Measurements from ENCODE around the gene UROD. TPM values are rescaled to one million over a fixed set of nuclear protein-coding genes. Genes with fewer than 3 reads are reported as not detected.

Gene UROD
- total RNA-seq, 1 experiment from 2014 or later: 92.2 TPM

GRCh38 chr1:44964396-44964795 lies 47.7 kb upstream of the UROD start:
- Histone ChIP-seq H2AFZ (ENCODE audit: low read length) (no peak overlapping the region), H3K27ac (ENCODE audit: insufficient read length, low read depth, low read length) (no peak overlapping the region), H4K91ac (ENCODE audit: insufficient read length, low read depth, low read length) (no peak overlapping the region), H2AK5ac (ENCODE audit: insufficient read length, low read length) (no peak overlapping the region), H4K5ac (ENCODE audit: insufficient read length, low read depth, low read length) (no peak overlapping the region), H2BK12ac (ENCODE audit: insufficient read length, low read depth, low read length) (no peak overlapping the region), H3K23me2 (ENCODE audit: insufficient read length, low read depth, low read length, poor library complexity, severe bottlenecking) (no peaks in the 10 kb centered on the region), H3K27me3 (ENCODE audit: insufficient read depth, low read length) (no peaks in the 10 kb centered on the region), H2BK120ac (ENCODE audit: low read depth, low read length, poor library complexity, severe bottlenecking) (no peak overlapping the region), H3K23ac (ENCODE audit: insufficient read length, low read depth, low read length) (no peak overlapping the region), H3K14ac (ENCODE audit: insufficient read depth, low read length) (no peak overlapping the region), H3K79me1 (ENCODE audit: insufficient read depth, low read depth, low read length, poor library complexity, severe bottlenecking) (no peaks in the 10 kb centered on the region), H2BK5ac (ENCODE audit: insufficient read length, low read length) (no peak overlapping the region), H3K4me1 (ENCODE audit: insufficient read depth, low read length) (no peaks in the 10 kb centered on the region), H3K4me2 (ENCODE audit: insufficient read depth, insufficient read length, low read length) (no peak overlapping the region), H2BK15ac (ENCODE audit: low read depth, low read length) (no peak overlapping the region), H3K9ac (ENCODE audit: extremely low read depth, insufficient read length, low read length) (no peak overlapping the region), H4K20me1 (ENCODE audit: control insufficient read depth, insufficient read depth, insufficient read length) (no peaks in the 10 kb centered on the region), H3K18ac (ENCODE audit: insufficient read length, low read depth, low read length) (no peak overlapping the region), H3T11ph (ENCODE audit: low read length) (no peak overlapping the region), H2BK20ac (ENCODE audit: low read depth, low read length, poor library complexity, severe bottlenecking) (no peak overlapping the region), H3K79me2 (ENCODE audit: insufficient read depth, low read length) (no peaks in the 10 kb centered on the region), H3K4ac (ENCODE audit: low read depth, low read length) (no peak overlapping the region), H3K9me3 (ENCODE audit: control insufficient read depth, low read depth, low read length) (no peaks in the 10 kb centered on the region), H4K8ac (replicated peaks; ENCODE audit: insufficient read length, low read depth, low read length) (no peak overlapping the region), H3K56ac (ENCODE audit: insufficient read length, low read depth, low read length) (no peak overlapping the region)
- Mint-ChIP-seq H3K9me3 (no peaks in the 10 kb centered on the region), H3K27ac (no peak overlapping the region), H3K4me3 (no peak overlapping the region), H3K27me3 (ENCODE audit: low read depth) (no peaks in the 10 kb centered on the region), H3K36me3 (ENCODE audit: insufficient read depth in 1 of 3, low read depth in 3 of 3) (no peaks in the 10 kb centered on the region; a peak in 1 of 7 replicates), H3K4me1 (no peaks in the 10 kb centered on the region)
- WGBS (ENCODE audit: extremely low coverage, insufficient read length, low lambda C conversion rate): no CpG with 5 or more reads among the region's 1 CpG
- TF ChIP-seq, protein P1, sequence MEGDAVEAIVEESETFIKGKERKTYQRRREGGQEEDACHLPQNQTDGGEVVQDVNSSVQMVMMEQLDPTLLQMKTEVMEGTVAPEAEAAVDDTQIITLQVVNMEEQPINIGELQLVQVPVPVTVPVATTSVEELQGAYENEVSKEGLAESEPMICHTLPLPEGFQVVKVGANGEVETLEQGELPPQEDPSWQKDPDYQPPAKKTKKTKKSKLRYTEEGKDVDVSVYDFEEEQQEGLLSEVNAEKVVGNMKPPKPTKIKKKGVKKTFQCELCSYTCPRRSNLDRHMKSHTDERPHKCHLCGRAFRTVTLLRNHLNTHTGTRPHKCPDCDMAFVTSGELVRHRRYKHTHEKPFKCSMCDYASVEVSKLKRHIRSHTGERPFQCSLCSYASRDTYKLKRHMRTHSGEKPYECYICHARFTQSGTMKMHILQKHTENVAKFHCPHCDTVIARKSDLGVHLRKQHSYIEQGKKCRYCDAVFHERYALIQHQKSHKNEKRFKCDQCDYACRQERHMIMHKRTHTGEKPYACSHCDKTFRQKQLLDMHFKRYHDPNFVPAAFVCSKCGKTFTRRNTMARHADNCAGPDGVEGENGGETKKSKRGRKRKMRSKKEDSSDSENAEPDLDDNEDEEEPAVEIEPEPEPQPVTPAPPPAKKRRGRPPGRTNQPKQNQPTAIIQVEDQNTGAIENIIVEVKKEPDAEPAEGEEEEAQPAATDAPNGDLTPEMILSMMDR (conservative IDR thresholded peaks at IDR 0.05): no peak
- no peak for DNase-seq

Measured in H9 (cell line).